GM23338 (cell line): ENCODE data around the gene TYROBP. TPM values are rescaled to one million over a fixed set of nuclear protein-coding genes. Genes with fewer than 3 reads are reported as not detected.

Experiments
- ATAC-seq: fragments of 200-7000 bp; cut with Tn5 transposase; 3 replicates; pipeline ENCODE4 v1.9.1; 2020
- DNase-seq: peaks from one replicate; pipeline ENCODE4 v3.0.0-alpha.2; 2015; ENCODE audit warnings: low spot score
- H2AFZ ChIP-seq: fragments of 200-600 bp; sonication (generic); 2 replicates; pipeline ENCODE4 v1.8.0; 2016; ENCODE audit warnings: antibody characterized with exemption, mild to moderate bottlenecking, moderate library complexity
- H3F3A ChIP-seq: fragments of 200-600 bp; sonication (generic); replicated peaks from 2 replicates; pipeline ENCODE4 v1.8.0; 2017; ENCODE audit warnings: antibody characterized with exemption, mixed run types, low read depth
- H3K27ac ChIP-seq: fragments of 200-600 bp; sonication (generic); 2 replicates; pipeline ENCODE4 v1.6.1; 2016; ENCODE audit warnings: low read depth
- H3K27me3 ChIP-seq: fragments of 200-600 bp; sonication (generic); 2 replicates; pipeline ENCODE4 v1.8.0; 2016; ENCODE audit warnings: mild to moderate bottlenecking, mixed run types, moderate library complexity; ENCODE audit not compliant: insufficient read depth
- H3K36me3 ChIP-seq: fragments of 200-600 bp; sonication (generic); 2 replicates; pipeline ENCODE4 v1.8.0; 2016; ENCODE audit warnings: mild to moderate bottlenecking; ENCODE audit not compliant: insufficient read depth
- H3K4me1 ChIP-seq: fragments of 200-600 bp; sonication (generic); 2 replicates; pipeline ENCODE4 v1.8.0; 2016; ENCODE audit warnings: mild to moderate bottlenecking, moderate library complexity; ENCODE audit not compliant: insufficient read depth
- H3K4me2 ChIP-seq: fragments of 200-600 bp; sonication (generic); 2 replicates; pipeline ENCODE4 v1.7.1; 2017; ENCODE audit warnings: mixed run types
- H3K4me3 ChIP-seq: fragments of 200-600 bp; sonication (generic); 2 replicates; pipeline ENCODE4 v1.6.1; 2016; ENCODE audit warnings: mixed run types
- H3K79me2 ChIP-seq: fragments of 200-600 bp; sonication (generic); replicated peaks from 2 replicates; pipeline ENCODE4 v1.8.0; 2017; ENCODE audit warnings: mild to moderate bottlenecking; ENCODE audit not compliant: insufficient read depth
- H3K9me2 ChIP-seq: fragments of 200-600 bp; sonication (generic); 2 replicates; pipeline ENCODE4 v1.8.0; 2017; ENCODE audit not compliant: insufficient read depth
- H4K20me1 ChIP-seq: fragments of 200-600 bp; sonication (generic); replicated peaks from 2 replicates; pipeline ENCODE4 v1.8.0; 2017; ENCODE audit warnings: mild to moderate bottlenecking; ENCODE audit not compliant: insufficient read depth
- H3K27ac Mint-ChIP-seq: 2 replicates; pipeline ENCODE4 v1.8.0; 2020; ENCODE audit warnings: inconsistent platforms, mild to moderate bottlenecking, moderate library complexity, mixed read lengths
- H3K27me3 Mint-ChIP-seq: 3 replicates; pipeline ENCODE4 v1.8.0; 2022; ENCODE audit warnings: low read depth, mild to moderate bottlenecking, moderate library complexity, mixed read lengths, inconsistent platforms; ENCODE audit not compliant: insufficient read depth, poor library complexity
- H3K36me3 Mint-ChIP-seq: 3 replicates; pipeline ENCODE4 v1.8.0; 2021; ENCODE audit warnings: low read depth, mild to moderate bottlenecking, inconsistent platforms, moderate library complexity, mixed read lengths
- H3K4me1 Mint-ChIP-seq: 3 replicates; pipeline ENCODE4 v1.8.0; 2020; ENCODE audit warnings: mild to moderate bottlenecking, inconsistent platforms, mixed read lengths
- H3K4me3 Mint-ChIP-seq: 3 replicates; pipeline ENCODE4 v1.8.0; 2021; ENCODE audit warnings: moderate library complexity, mild to moderate bottlenecking, inconsistent platforms, mixed read lengths
- H3K9me3 Mint-ChIP-seq: 3 replicates; pipeline ENCODE4 v1.8.0; 2020; ENCODE audit warnings: moderate library complexity, mild to moderate bottlenecking, inconsistent platforms, mixed read lengths
- JUNB ChIP-seq: IDR thresholded peaks from one replicate; pipeline ENCODE4 v1.6.1; 2016; ENCODE audit warnings: antibody characterized with exemption; ENCODE audit not compliant: unreplicated experiment
- STAT1 ChIP-seq: IDR thresholded peaks from one replicate; pipeline ENCODE4 v1.6.1; 2016; ENCODE audit warnings: antibody characterized with exemption; ENCODE audit not compliant: unreplicated experiment
- ZNF331 ChIP-seq: fragments of 250-450 bp; sonication (Bioruptor Pico); IDR thresholded peaks from 2 replicates; pipeline ENCODE4 v1.5.0; 2020; ENCODE audit warnings: low read depth, mild to moderate bottlenecking, moderate library complexity
- polyA plus RNA-seq: library from polyadenylated mRNA; unstranded; fragments of >200 nt; fragmentation: Nextera tagmentation; extraction: Ambion mirVana; gene quantifications from 2 replicates; pipeline ENCODE4 v1.2.1, GENCODE V29; 2016
- total RNA-seq: library from RNA; depleted of rRNA; stranded (reverse); fragments of >200 nt; shearing (Covaris generic); gene quantifications from 2 replicates; pipeline ENCODE4 v1.2.3, GENCODE V29; 2014
- TF ChIP-seq, protein P1 (sequence below): IDR thresholded peaks from 2 replicates; pipeline ENCODE4 v1.6.1; 2016; ENCODE audit warnings: antibody characterized with exemption
- TF ChIP-seq, protein P2 (sequence below): IDR thresholded peaks from one replicate; pipeline ENCODE4 v1.6.1; 2018; ENCODE audit warnings: antibody characterized with exemption; ENCODE audit not compliant: unreplicated experiment
- TF ChIP-seq, protein P3 (sequence below), 2 experiments: fragments of 200-600 bp in 1 of 2; sonication (generic) in 1 of 2; conservative IDR thresholded peaks; 2 replicates each; pipeline versions ENCODE4 v1.5.1 to v1.6.1; 2016 to 2017; ENCODE audit warnings: antibody characterized with exemption in 2 of 2, low read depth in 2 of 2, mild to moderate bottlenecking in 2 of 2, moderate library complexity in 1 of 2

The TYROBP gene
- total and polyA plus RNA-seq, 2 experiments from 2014 or later, result not detected

DNA sequence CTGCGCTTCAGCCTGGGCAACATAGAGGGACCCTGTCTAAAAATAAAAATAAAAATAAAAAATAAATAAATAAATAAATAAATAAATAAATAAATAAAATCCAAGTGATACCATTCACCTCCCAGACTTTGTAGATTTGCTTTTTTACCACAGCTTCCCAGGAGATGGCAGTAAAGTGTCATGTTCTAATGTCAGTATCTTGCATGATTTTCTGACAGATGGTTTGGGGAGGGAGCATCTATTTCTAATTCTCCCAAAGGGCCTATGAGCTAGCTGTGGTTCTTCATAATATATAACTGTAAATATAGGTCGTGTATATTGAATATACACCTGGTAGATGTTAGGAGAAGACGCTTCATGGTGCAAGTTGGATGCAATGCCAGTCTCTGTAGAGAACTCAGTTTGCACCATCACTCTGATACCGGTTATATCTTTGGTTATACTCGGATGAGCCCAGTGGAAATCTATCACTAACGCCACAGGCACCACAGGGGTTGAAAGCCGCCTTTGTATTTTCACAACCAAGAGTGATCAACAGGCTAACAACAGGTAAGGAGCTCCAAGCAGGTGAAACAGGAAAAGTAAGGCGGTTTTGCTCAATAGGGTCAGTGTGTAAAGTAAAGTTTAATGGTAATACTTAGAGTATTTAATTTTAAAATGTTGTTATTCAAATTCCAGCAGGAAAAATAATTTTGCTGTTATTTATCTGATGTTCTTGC is 25.8 kb downstream of the TYROBP start:
- Histone ChIP-seq H3K27me3 (0 out of 2 replicates have a peak, but pooled peaks cover 4% of the 10 kb centered on the region), H2AFZ (no peak overlapping the region), H3K4me1 (peaks cover 5% of the 10 kb centered on the region; the same call in 1 of the 2 replicates), H4K20me1 (no peaks in the 10 kb centered on the region; the same call in 1 of the 2 replicates), H3K4me3 (no peak overlapping the region), H3K36me3 (no peaks in the 10 kb centered on the region), H3F3A (0 out of 2 replicates have a peak, but pooled peaks cover 3% of the 10 kb centered on the region), H3K27ac (no peak overlapping the region), H3K9me2 (no peaks in the 10 kb centered on the region), H3K79me2 (no peaks in the 10 kb centered on the region), H3K4me2 (no peak overlapping the region)
- DNase-seq (peak; percentile 68), ATAC-seq (no peak; the same call in 2 of the 3 replicates)
- Mint-ChIP-seq H3K27ac (no peak overlapping the region), H3K4me1 (peaks cover 14% of the 10 kb centered on the region), H3K27me3 (peaks cover 21% of the 10 kb centered on the region), H3K4me3 (no peak overlapping the region), H3K9me3 (no peaks in the 10 kb centered on the region; the same call in 2 of the 3 replicates), H3K36me3 (peaks cover 9% of the 10 kb centered on the region)
- TF ChIP-seq STAT1 (no peak), JUNB (no peak), ZNF331 (CRISPR knock-in tag) (no peak)
- TF ChIP-seq, protein P1, sequence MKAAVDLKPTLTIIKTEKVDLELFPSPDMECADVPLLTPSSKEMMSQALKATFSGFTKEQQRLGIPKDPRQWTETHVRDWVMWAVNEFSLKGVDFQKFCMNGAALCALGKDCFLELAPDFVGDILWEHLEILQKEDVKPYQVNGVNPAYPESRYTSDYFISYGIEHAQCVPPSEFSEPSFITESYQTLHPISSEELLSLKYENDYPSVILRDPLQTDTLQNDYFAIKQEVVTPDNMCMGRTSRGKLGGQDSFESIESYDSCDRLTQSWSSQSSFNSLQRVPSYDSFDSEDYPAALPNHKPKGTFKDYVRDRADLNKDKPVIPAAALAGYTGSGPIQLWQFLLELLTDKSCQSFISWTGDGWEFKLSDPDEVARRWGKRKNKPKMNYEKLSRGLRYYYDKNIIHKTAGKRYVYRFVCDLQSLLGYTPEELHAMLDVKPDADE, result no peak
- TF ChIP-seq, protein P2, sequence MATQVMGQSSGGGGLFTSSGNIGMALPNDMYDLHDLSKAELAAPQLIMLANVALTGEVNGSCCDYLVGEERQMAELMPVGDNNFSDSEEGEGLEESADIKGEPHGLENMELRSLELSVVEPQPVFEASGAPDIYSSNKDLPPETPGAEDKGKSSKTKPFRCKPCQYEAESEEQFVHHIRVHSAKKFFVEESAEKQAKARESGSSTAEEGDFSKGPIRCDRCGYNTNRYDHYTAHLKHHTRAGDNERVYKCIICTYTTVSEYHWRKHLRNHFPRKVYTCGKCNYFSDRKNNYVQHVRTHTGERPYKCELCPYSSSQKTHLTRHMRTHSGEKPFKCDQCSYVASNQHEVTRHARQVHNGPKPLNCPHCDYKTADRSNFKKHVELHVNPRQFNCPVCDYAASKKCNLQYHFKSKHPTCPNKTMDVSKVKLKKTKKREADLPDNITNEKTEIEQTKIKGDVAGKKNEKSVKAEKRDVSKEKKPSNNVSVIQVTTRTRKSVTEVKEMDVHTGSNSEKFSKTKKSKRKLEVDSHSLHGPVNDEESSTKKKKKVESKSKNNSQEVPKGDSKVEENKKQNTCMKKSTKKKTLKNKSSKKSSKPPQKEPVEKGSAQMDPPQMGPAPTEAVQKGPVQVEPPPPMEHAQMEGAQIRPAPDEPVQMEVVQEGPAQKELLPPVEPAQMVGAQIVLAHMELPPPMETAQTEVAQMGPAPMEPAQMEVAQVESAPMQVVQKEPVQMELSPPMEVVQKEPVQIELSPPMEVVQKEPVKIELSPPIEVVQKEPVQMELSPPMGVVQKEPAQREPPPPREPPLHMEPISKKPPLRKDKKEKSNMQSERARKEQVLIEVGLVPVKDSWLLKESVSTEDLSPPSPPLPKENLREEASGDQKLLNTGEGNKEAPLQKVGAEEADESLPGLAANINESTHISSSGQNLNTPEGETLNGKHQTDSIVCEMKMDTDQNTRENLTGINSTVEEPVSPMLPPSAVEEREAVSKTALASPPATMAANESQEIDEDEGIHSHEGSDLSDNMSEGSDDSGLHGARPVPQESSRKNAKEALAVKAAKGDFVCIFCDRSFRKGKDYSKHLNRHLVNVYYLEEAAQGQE, result peak; percentile 29
- TF ChIP-seq, protein P3, sequence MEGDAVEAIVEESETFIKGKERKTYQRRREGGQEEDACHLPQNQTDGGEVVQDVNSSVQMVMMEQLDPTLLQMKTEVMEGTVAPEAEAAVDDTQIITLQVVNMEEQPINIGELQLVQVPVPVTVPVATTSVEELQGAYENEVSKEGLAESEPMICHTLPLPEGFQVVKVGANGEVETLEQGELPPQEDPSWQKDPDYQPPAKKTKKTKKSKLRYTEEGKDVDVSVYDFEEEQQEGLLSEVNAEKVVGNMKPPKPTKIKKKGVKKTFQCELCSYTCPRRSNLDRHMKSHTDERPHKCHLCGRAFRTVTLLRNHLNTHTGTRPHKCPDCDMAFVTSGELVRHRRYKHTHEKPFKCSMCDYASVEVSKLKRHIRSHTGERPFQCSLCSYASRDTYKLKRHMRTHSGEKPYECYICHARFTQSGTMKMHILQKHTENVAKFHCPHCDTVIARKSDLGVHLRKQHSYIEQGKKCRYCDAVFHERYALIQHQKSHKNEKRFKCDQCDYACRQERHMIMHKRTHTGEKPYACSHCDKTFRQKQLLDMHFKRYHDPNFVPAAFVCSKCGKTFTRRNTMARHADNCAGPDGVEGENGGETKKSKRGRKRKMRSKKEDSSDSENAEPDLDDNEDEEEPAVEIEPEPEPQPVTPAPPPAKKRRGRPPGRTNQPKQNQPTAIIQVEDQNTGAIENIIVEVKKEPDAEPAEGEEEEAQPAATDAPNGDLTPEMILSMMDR (conservative IDR thresholded peaks at IDR 0.05; ENCODE audit: low read depth in 2 of 2), result peak; percentile 62 to 73
